Activated naive CD8-positive, alpha-beta T cell treated with anti-CD3 and anti-CD28 coated beads for 36 hours (primary cell): ENCODE measurements around the gene DCAF17. TPM values are rescaled to one million over a fixed set of nuclear protein-coding genes. Genes with fewer than 3 reads are reported as not detected.
"Not testable (repeated sequence)": the region's sequence is repeated elsewhere in the genome, so short reads cannot be mapped to it uniquely, and the experiment has no call there.

Source experiments
- DNase-seq: peaks from one replicate; pipeline ENCODE4 v3.0.0; 2021
- H3K27ac Mint-ChIP-seq: one replicate; pipeline ENCODE4 v1.8.0; 2022; ENCODE audit warnings: mild to moderate bottlenecking, moderate library complexity, mixed read lengths
- H3K27me3 Mint-ChIP-seq: one replicate; pipeline ENCODE4 v1.8.0; 2022; ENCODE audit warnings: mild to moderate bottlenecking, mixed read lengths
- H3K36me3 Mint-ChIP-seq: one replicate; pipeline ENCODE4 v1.8.0; 2021; ENCODE audit warnings: mild to moderate bottlenecking, mixed read lengths
- H3K4me1 Mint-ChIP-seq: one replicate; pipeline ENCODE4 v1.8.0; 2021; ENCODE audit warnings: mixed read lengths
- H3K4me3 Mint-ChIP-seq: one replicate; pipeline ENCODE4 v1.8.0; 2022; ENCODE audit warnings: mild to moderate bottlenecking, moderate library complexity, mixed read lengths
- H3K9me3 Mint-ChIP-seq: one replicate; pipeline ENCODE4 v1.8.0; 2022; ENCODE audit warnings: mixed read lengths
- total RNA-seq, 2 experiments: library from RNA; stranded (reverse); gene quantifications; one replicate each; pipeline ENCODE4 v1.2.3, GENCODE V29; 2021

DCAF17 gene
- total RNA-seq, 2 experiments from 2014 or later: 18.8 to 18.9 TPM

- H3K4me3 Mint-ChIP-seq, H3K4me1 Mint-ChIP-seq, DNase-seq, H3K27me3 Mint-ChIP-seq, H3K27ac Mint-ChIP-seq, H3K9me3 Mint-ChIP-seq: not testable (repeated sequence)
- H3K36me3 Mint-ChIP-seq: peaks cover 16% of the 10 kb centered on the region
These were observed 63.6 kb downstream of the DCAF17 start for GRCh38 chr2:171497664-171498063.

DNA sequence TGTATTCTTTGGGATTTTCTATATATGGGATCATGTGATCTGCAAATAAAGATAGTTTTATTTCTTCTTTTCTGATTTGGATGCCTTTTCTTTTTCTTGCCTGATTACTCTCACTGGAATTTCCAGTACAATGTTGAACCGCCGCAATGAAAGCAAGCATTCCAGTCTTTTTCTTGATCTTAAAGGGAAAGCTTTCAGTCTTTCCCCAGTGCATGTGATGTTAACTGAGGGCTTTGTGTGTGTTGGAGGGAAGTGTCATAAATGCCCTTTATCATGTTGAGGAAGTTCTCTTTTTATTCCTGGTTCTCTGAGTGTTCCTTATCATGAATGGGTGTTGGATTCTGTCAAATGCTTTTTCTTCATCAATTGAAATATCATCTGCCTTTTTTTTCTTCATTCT lies 71.3 kb downstream of the DCAF17 start:
- H3K36me3 Mint-ChIP-seq: no peaks in the 10 kb centered on the region
- peaks cover 3% of the 10 kb centered on the region for H3K9me3 Mint-ChIP-seq
- H3K27ac Mint-ChIP-seq: no peak overlapping the region
- peaks cover 5% of the 10 kb centered on the region for H3K4me1 Mint-ChIP-seq
- DNase-seq: no peak
- no peak overlapping the region for H3K4me3 Mint-ChIP-seq
- no peaks in the 10 kb centered on the region for H3K27me3 Mint-ChIP-seq

- H3K27ac Mint-ChIP-seq: no peak overlapping the region
- H3K9me3 Mint-ChIP-seq: no peaks in the 10 kb centered on the region
- H3K36me3 Mint-ChIP-seq: no peaks in the 10 kb centered on the region
- H3K4me1 Mint-ChIP-seq: peaks cover 5% of the 10 kb centered on the region
- H3K4me3 Mint-ChIP-seq: no peak overlapping the region
- DNase-seq: no peak
- H3K27me3 Mint-ChIP-seq: no peaks in the 10 kb centered on the region
These were observed 76.1 kb downstream of the DCAF17 start for GRCh38 chr2:171509945-171510731.

DNA sequence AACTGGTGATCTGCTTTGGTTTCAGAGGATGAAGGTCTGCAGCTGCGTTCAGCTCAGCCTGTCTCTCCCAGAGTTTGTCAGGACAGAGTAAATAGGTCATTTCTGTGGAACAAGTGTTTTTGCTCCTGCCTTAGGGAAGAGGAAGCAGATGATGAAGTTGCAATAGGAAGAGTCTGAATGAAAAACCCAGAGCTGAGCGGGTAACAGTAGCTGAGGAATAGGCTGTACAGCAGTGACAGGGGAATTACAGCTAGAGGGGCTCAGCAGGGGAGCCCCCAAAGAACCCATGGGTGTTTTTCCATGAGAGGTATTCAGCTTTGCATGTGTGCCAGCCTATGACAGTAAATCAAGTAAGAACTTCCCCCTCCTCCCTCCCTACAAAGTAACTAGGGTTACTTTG lies 78.0 kb downstream of the DCAF17 start:
- no peaks in the 10 kb centered on the region for H3K27me3 Mint-ChIP-seq
- H3K27ac Mint-ChIP-seq: no peak overlapping the region
- no peaks in the 10 kb centered on the region for H3K9me3 Mint-ChIP-seq

GRCh38 chr2:171512683-171513195 lies 78.7 kb downstream of the DCAF17 start:
- DNase-seq: no peak
- no peaks in the 10 kb centered on the region for H3K9me3 Mint-ChIP-seq
- H3K27me3 Mint-ChIP-seq: no peaks in the 10 kb centered on the region
- H3K36me3 Mint-ChIP-seq: no peaks in the 10 kb centered on the region
- H3K27ac Mint-ChIP-seq: no peak overlapping the region
- H3K4me1 Mint-ChIP-seq: peaks cover 5% of the 10 kb centered on the region
- no peak overlapping the region for H3K4me3 Mint-ChIP-seq

More for the DNA sequence above, 78.0 kb downstream of the DCAF17 start:
- no peak overlapping the region for H3K4me3 Mint-ChIP-seq
- H3K36me3 Mint-ChIP-seq: no peaks in the 10 kb centered on the region
- H3K4me1 Mint-ChIP-seq: peaks cover 5% of the 10 kb centered on the region
- no peak for DNase-seq

- peaks cover 5% of the 10 kb centered on the region for H3K4me1 Mint-ChIP-seq
- H3K9me3 Mint-ChIP-seq: no peaks in the 10 kb centered on the region
- no peak for DNase-seq
- H3K4me3 Mint-ChIP-seq: no peak overlapping the region
- peaks cover under 1% of the 10 kb centered on the region for H3K27me3 Mint-ChIP-seq
- H3K36me3 Mint-ChIP-seq: no peaks in the 10 kb centered on the region
- H3K27ac Mint-ChIP-seq: no peak overlapping the region
These were observed 79.7 kb downstream of the DCAF17 start for GRCh38 chr2:171513719-171514160.

- H3K36me3 Mint-ChIP-seq: no peaks in the 10 kb centered on the region
- H3K27ac Mint-ChIP-seq: no peak overlapping the region
- DNase-seq: no peak
- no peaks in the 10 kb centered on the region for H3K9me3 Mint-ChIP-seq
- peaks cover 13% of the 10 kb centered on the region for H3K27me3 Mint-ChIP-seq
- peaks cover under 1% of the 10 kb centered on the region for H3K4me1 Mint-ChIP-seq
- no peak overlapping the region for H3K4me3 Mint-ChIP-seq
These were observed 81.0 kb downstream of the DCAF17 start for GRCh38 chr2:171514908-171515582.

GRCh38 chr2:171515672-171516298 lies 81.8 kb downstream of the DCAF17 start:
- Mint-ChIP-seq H3K27me3 (peaks cover 20% of the 10 kb centered on the region), H3K36me3 (no peaks in the 10 kb centered on the region)

DNA sequence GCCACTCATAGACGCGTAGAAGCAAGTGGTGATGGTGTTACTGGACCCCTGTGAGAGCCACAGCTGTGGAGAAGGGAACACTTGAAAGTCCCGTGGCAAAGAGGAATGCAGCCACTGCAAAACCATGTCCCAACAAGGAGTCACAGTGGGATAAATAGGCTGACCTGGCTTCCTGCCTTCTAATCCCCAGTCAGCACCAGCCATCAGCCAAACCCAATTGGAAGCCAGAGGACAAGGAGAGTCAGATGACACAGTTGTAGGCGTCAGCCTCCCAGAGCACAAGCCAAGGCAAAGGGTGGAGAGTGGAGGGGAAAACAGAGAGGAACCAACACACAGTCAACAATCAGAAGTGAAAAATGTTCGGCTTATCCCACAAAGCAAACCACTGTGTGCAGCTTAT lies 82.8 kb downstream of the DCAF17 start:
- no peaks in the 10 kb centered on the region for H3K9me3 Mint-ChIP-seq
- H3K4me1 Mint-ChIP-seq: peaks cover 2% of the 10 kb centered on the region
- no peak overlapping the region for H3K27ac Mint-ChIP-seq
- peaks cover 30% of the 10 kb centered on the region for H3K27me3 Mint-ChIP-seq
- H3K36me3 Mint-ChIP-seq: no peaks in the 10 kb centered on the region
- no peak for DNase-seq
- H3K4me3 Mint-ChIP-seq: no peak overlapping the region

More at GRCh38 chr2:171515672-171516298, 81.8 kb downstream of the DCAF17 start:
- Mint-ChIP-seq H3K4me1 (no peaks in the 10 kb centered on the region), H3K4me3 (no peak overlapping the region), H3K27ac (no peak overlapping the region), H3K9me3 (no peaks in the 10 kb centered on the region)
- no peak for DNase-seq

- H3K4me1 Mint-ChIP-seq: peaks cover 8% of the 10 kb centered on the region
- DNase-seq: no peak
- H3K9me3 Mint-ChIP-seq: no peaks in the 10 kb centered on the region
- H3K27ac Mint-ChIP-seq: no peak overlapping the region
- H3K27me3 Mint-ChIP-seq: peaks cover 64% of the 10 kb centered on the region
- no peak overlapping the region for H3K4me3 Mint-ChIP-seq
- no peaks in the 10 kb centered on the region for H3K36me3 Mint-ChIP-seq
These were observed 86.4 kb downstream of the DCAF17 start for GRCh38 chr2:171520471-171520870.

GRCh38 chr2:171521361-171522051 lies 87.5 kb downstream of the DCAF17 start:
- Mint-ChIP-seq H3K27me3 (peaks cover 71% of the 10 kb centered on the region), H3K36me3 (no peaks in the 10 kb centered on the region), H3K9me3 (no peaks in the 10 kb centered on the region), H3K27ac (no peak overlapping the region), H3K4me3 (peak overlapping the region; percentile 81), H3K4me1 (peaks cover 8% of the 10 kb centered on the region)
- DNase-seq: no peak

- DNase-seq: peak; percentile 37
- Mint-ChIP-seq H3K4me3 (peak within 1 kb of the TSS; percentile 81), H3K27me3 (peaks cover 73% of the 10 kb centered on the region), H3K27ac (no peak within 1 kb of the TSS), H3K9me3 (no peaks in the 10 kb centered on the region), H3K4me1 (peaks cover 8% of the 10 kb centered on the region), H3K36me3 (no peaks in the 10 kb centered on the region)
These were observed 88.2 kb downstream of the DCAF17 start, which contains the start of gene CYBRD1 for GRCh38 chr2:171522052-171522787. TSS of gene CYBRD1 (plus strand) at chr2:171522474. CDS start at chr2:171522546, 72 bp downstream.

GRCh38 chr2:171522788-171523087 lies 88.7 kb downstream of the DCAF17 start:
- DNase-seq: peak; percentile 30
- H3K4me3 Mint-ChIP-seq: peak overlapping the region; percentile 81
- peaks cover 78% of the 10 kb centered on the region for H3K27me3 Mint-ChIP-seq
- H3K36me3 Mint-ChIP-seq: no peaks in the 10 kb centered on the region
- H3K4me1 Mint-ChIP-seq: peaks cover 8% of the 10 kb centered on the region
- H3K27ac Mint-ChIP-seq: no peak overlapping the region
- no peaks in the 10 kb centered on the region for H3K9me3 Mint-ChIP-seq
